Urothelium cell line (cell line): Measurements from ENCODE around the gene NPC2.
"Not testable (repeated sequence)": the region's sequence is repeated elsewhere in the genome, so short reads cannot be mapped to it uniquely, and the experiment has no call there.

Experiments
- DNase-seq: peaks from one replicate; pipeline ENCODE4 v3.0.0; 2011; ENCODE audit warnings: low spot score, mixed read lengths
- FAIRE-seq: peaks from 2 replicates; lab custom pipeline; 2011; peaks lifted over from hg19 to GRCh38; lab: Jason Lieb, UNC

NPC2 gene

GRCh38 chr14:74472601-74473000 lies 20.5 kb downstream of the NPC2 start:
- FAIRE-seq (no peak), DNase-seq (no peak)

GRCh38 chr14:74469548-74470518 lies 23.3 kb downstream of the NPC2 start:
- FAIRE-seq, result peak; percentile 55
- no peak for DNase-seq

GRCh38 chr14:74468513-74468912 lies 24.6 kb downstream of the NPC2 start:
- DNase-seq (no peak), FAIRE-seq (no peak)

- peak; percentile 20 for FAIRE-seq
- no peak for DNase-seq
These were observed 27.8 kb downstream of the NPC2 start for GRCh38 chr14:74465335-74465734.

GRCh38 chr14:74464785-74465184 lies 28.3 kb downstream of the NPC2 start:
- DNase-seq (no peak), FAIRE-seq (no peak)

GRCh38 chr14:74463697-74464096 lies 29.4 kb downstream of the NPC2 start:
- FAIRE-seq (no peak), DNase-seq (no peak)

- FAIRE-seq (no peak), DNase-seq (no peak)
These were observed 30.1 kb downstream of the NPC2 start for GRCh38 chr14:74462993-74463392.

GRCh38 chr14:74459976-74460375 lies 33.1 kb downstream of the NPC2 start:
- FAIRE-seq (no peak), DNase-seq (no peak)

- peak; percentile 30 for FAIRE-seq
These were observed 33.7 kb downstream of the NPC2 start for GRCh38 chr14:74459289-74459946.

GRCh38 chr14:74457565-74457895 lies 35.6 kb downstream of the NPC2 start:
- no peak for DNase-seq
- FAIRE-seq, result no peak

More at GRCh38 chr14:74459289-74459946, 33.7 kb downstream of the NPC2 start:
- peak; percentile 87 for DNase-seq

GRCh38 chr14:74456684-74457564 lies 36.2 kb downstream of the NPC2 start:
- FAIRE-seq, result no peak
- DNase-seq, result no peak

GRCh38 chr14:74454397-74454796 lies 38.7 kb downstream of the NPC2 start:
- FAIRE-seq, DNase-seq: not testable (repeated sequence)

- FAIRE-seq, result no peak
- DNase-seq, result no peak
These were observed 48.2 kb downstream of the NPC2 start for GRCh38 chr14:74444866-74445265.

GRCh38 chr14:74442757-74443156 lies 50.3 kb downstream of the NPC2 start:
- FAIRE-seq (peak; percentile 5), DNase-seq (no peak)

- no peak for FAIRE-seq
- no peak for DNase-seq
These were observed 52.0 kb downstream of the NPC2 start for GRCh38 chr14:74441113-74441512.

GRCh38 chr14:74438351-74438915 lies 54.7 kb downstream of the NPC2 start:
- FAIRE-seq, result no peak

GRCh38 chr14:74437496-74438053 lies 55.5 kb downstream of the NPC2 start:
- FAIRE-seq, result peak; percentile 32
- peak; percentile 44 for DNase-seq

More at GRCh38 chr14:74438351-74438915, 54.7 kb downstream of the NPC2 start:
- no peak for DNase-seq

GRCh38 chr14:74434294-74434693 lies 58.8 kb downstream of the NPC2 start:
- no peak for DNase-seq
- FAIRE-seq, result no peak

- no peak for DNase-seq
- FAIRE-seq, result no peak
These were observed 63.1 kb downstream of the NPC2 start for GRCh38 chr14:74429991-74430390.
